GM10248 (cell line): ENCODE results near the gene MBD3.

Source experiments
- CTCF ChIA-PET: fragments of 300-600 bp; sonication (Branson Sonifier 250); formaldehyde crosslinking; extraction: SDS; loops from one replicate; lab custom pipeline; 2021; ENCODE audit warnings: antibody characterized with exemption; lab: Yijun Ruan, JAX
- POLR2A ChIA-PET: fragments of 350-650 bp; sonication (Branson Sonifier 250); formaldehyde crosslinking; extraction: SDS; loops from one replicate; lab custom pipeline; 2020; ENCODE audit warnings: antibody characterized with exemption; lab: Yijun Ruan, JAX
- DNase-seq: peaks from one replicate; pipeline ENCODE4 v3.0.0; 2012; ENCODE audit errors: extremely low spot score
- TF ChIP-seq, protein P1 (sequence below): IDR thresholded peaks from 2 replicates; pipeline ENCODE4 v1.5.1; 2012; ENCODE audit warnings: mild to moderate bottlenecking, low read depth; ENCODE audit errors: extremely low read depth, missing control alignments, control extremely low read depth

The MBD3 gene

DNA sequence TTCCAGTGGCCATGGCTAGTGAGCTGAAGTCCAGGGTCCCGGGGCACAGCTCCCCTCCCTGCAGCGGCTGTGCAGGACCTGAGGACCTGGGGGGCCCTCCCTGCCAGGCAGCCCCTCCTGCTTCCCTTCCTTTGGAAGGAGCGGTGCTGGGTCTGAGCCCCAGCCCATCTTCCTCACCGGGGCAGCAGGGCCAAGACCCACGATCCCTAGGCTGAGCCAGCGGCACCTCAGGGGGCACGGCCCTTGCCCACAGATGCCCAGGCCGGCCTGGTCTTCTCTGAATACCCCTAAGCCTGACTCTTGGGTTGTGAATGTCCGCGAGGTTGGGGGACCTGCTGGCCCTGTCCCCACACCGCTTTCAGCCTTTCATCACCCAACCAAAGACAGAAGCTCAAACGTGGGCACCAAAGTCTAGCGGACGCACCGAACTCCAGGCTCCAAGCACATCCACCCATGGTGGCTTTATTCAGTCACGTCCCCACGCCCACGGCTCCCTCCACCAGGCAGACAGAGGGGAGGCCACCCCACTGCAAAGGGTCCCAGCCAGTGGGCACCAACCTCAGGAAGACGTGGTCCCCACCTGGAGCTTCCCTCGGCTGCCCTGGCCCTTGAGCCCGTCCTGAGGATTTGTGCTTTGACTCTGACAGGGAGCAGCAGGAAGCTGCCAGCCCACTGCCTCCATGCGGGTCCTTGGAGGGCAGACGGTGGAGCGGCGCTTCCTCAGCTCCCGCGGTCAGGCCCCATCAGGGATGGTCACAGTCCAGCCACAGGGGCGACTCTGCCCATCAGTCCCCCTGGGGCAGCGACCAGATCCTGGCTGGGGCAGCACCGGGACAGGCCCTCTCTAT is 16.2 kb downstream of the MBD3 start:
- TF ChIP-seq, protein P1, sequence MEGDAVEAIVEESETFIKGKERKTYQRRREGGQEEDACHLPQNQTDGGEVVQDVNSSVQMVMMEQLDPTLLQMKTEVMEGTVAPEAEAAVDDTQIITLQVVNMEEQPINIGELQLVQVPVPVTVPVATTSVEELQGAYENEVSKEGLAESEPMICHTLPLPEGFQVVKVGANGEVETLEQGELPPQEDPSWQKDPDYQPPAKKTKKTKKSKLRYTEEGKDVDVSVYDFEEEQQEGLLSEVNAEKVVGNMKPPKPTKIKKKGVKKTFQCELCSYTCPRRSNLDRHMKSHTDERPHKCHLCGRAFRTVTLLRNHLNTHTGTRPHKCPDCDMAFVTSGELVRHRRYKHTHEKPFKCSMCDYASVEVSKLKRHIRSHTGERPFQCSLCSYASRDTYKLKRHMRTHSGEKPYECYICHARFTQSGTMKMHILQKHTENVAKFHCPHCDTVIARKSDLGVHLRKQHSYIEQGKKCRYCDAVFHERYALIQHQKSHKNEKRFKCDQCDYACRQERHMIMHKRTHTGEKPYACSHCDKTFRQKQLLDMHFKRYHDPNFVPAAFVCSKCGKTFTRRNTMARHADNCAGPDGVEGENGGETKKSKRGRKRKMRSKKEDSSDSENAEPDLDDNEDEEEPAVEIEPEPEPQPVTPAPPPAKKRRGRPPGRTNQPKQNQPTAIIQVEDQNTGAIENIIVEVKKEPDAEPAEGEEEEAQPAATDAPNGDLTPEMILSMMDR: no peak
- POLR2A ChIA-PET: no interaction called here
- CTCF ChIA-PET: interaction anchor here (0.5 kb wide), 1 partner anchor 38 kb away, joined by 3 read pairs; no protein-coding TSS in a partner anchor
- DNase-seq: no peak

DNA sequence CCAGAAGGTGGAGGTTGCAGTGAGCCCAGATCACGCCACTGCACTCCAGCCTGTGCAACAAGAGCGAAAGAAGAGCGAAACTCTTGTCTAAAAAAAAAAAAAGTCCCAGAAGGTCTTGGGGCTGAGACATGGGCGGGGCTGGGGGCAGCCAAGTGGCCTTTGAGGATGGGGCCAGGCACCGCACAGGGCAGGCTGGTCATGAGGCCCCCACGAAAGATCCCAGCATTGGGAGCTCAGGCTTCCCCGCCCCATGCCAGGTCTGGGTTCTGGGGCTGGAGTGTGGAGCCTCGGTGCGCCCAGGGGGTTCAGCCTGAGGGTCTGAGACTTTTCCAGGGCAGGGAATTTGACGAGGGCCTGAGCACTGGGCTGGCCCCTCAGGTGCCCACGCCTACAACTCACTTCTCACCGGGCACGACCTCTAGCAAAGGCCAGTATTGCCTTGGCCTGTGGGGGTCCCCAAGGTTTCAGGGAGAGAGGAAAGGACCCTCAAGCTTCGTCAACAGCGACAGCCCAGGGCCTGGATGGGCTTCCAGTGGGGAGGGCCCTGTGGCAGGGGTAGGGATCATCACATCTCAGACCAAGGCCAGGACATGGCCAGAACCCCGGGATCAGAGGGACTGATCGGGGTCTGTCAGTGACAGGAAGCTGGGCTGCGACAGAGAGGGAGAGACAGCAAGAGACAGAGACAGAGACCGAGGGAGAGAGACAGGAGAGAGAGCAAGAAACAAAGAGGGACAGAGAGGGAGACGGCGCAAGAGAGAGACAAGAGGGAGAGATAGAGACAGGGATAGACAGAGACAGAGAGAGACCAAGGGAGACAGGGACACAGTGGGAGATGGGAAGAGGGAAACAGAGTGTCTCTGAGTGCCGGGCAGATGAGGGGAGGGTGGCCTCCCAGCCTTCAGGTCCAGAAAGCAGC is 17.1 kb downstream of the MBD3 start:
- POLR2A ChIA-PET: no interaction called here
- TF ChIP-seq, protein P1: no peak
- DNase-seq: no peak
- CTCF ChIA-PET: interaction anchor here (1.7 kb wide), 1 partner anchor 16 kb away, joined by 5 read pairs; no protein-coding TSS in a partner anchor

DNA sequence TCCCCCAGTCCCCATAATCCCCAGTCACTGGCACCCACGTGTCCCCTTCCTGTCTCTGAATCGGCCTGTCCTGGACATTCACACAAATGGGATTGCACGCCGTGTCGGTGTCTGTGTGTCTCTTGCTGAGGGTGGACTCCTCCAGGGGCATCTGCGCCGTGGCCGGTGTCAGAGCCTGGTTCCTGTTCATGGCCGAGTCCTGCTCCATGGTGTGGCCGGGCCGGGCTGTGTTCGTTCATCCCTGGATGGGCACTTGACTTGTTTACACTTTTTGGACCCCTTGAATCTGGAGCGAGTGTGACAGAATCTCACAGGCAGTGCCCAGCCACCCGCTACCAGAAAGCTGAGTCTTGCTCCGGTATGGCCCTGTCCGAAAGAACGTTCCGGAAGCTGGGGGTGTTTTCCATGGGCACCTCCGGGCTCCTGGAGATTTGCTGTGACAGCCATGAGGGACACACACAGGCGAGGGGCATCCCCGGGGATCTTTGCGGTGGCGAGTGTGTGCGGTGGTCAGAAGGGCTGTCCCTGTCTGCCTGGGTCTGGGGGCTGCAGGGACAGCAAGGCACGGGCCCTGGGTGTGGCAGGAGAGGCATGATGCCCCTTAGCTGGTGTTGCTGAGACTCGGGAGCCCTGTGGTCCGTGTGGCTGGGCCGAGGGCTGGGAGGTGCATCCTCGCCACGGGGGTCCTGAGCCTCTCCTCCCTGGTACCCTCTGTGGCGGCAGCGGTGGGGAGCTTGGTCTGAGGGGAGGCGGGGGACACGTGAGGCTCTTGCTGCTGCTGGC is 18.1 kb downstream of the MBD3 start:
- TF ChIP-seq, protein P1: no peak
- no peak for DNase-seq
- CTCF ChIA-PET: interaction anchor here (1.7 kb wide), 1 partner anchor 17 kb away, joined by 5 read pairs; no protein-coding TSS in a partner anchor
- POLR2A ChIA-PET: no interaction called here

DNA sequence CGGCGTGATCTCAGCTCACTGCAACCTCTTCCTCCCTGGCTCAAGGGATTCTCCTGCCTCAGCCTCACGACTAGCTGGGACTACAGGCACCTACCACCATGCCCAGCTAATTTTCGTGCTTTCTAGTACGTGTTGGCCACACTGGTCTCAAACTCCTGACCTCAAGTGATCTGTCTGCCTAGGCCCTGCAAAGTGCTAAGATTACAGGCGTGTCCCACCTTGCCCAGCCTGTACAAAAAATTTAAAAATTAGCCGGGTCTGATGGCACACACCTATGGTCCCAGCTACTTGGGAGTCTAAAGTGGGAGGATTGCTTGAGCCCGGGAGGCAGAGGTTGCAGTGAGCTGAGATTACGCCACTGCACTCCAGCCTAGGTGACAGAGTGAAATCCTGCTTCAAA is 19.9 kb downstream of the MBD3 start:
- ChIA-PET POLR2A (interaction anchor here (0.7 kb wide), 1 partner anchor 398 kb away, joined by 4 read pairs; no protein-coding TSS in a partner anchor), CTCF (interaction anchor here (1.1 kb wide), 1 partner anchor 265 kb away, joined by 3 read pairs; no protein-coding TSS in a partner anchor)
- TF ChIP-seq, protein P1: no peak
- DNase-seq: no peak

DNA sequence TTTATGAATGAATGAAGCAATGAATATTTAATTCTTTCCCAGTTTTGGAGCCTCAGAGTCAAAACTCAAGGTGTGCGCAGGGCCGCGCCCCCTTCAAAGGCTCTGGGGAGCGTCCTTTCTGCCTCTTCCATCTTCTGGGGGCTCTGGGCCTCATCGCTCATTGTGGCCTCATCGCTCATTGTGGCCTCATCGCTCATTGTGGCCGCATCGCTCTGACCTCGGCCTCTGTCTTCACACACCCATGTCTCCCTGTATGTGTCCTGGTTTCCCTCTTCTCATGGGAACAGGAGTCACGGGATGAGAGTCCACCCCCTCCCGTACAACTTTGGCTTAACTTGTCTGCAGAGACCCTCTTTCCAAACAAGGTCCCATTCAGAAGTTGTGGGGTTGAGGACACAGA is 21.3 kb downstream of the MBD3 start:
- ChIA-PET CTCF (interaction anchor here (1.3 kb wide), 1 partner anchor 18 kb away, joined by 3 read pairs; no protein-coding TSS in a partner anchor), POLR2A (no interaction called here)
- no peak for DNase-seq
- TF ChIP-seq, protein P1: no peak
